GM19395 (cell line): ENCODE measurements around the gene KRTAP5-3.
"Not testable (repeated sequence)": the region's sequence is repeated elsewhere in the genome, so short reads cannot be mapped to it uniquely, and the experiment has no call there.

Experiments used
- ATAC-seq: cut with Tn5 transposase; IDR thresholded peaks from one replicate; pipeline ENCODE4 v1.9.1; 2021; ENCODE audit warnings: mild to moderate bottlenecking, moderate library complexity; ENCODE audit not compliant: unreplicated experiment

Gene KRTAP5-3

GRCh38 chr11:1622086-1622485 is 13.8 kb upstream of the KRTAP5-3 start, which contains the start of gene KRTAP5-4:
KRTAP5-4 (minus strand) TSS chr11:1622138; CDS start chr11:1622093, 45 bp downstream.
- no peak for ATAC-seq

GRCh38 chr11:1619449-1619848 is 11.2 kb upstream of the KRTAP5-3 start:
- no peak for ATAC-seq

- no peak for ATAC-seq
Measured at GRCh38 chr11:1618231-1618630, 10.0 kb upstream of the KRTAP5-3 start.

GRCh38 chr11:1607901-1608300 is 362 bp downstream of the KRTAP5-3 start:
- ATAC-seq = not testable (repeated sequence)

GRCh38 chr11:1607156-1607845 is 962 bp downstream of the KRTAP5-3 start:
- ATAC-seq = not testable (repeated sequence)

GRCh38 chr11:1605923-1606322 is 2.3 kb downstream of the KRTAP5-3 start:
- ATAC-seq = peak; percentile 97

GRCh38 chr11:1604711-1605110 is 3.6 kb downstream of the KRTAP5-3 start:
- no peak for ATAC-seq

- no peak for ATAC-seq
Measured at GRCh38 chr11:1604181-1604580, 4.1 kb downstream of the KRTAP5-3 start.

- ATAC-seq = no peak
Measured at GRCh38 chr11:1603629-1604028, 4.6 kb downstream of the KRTAP5-3 start.

GRCh38 chr11:1601663-1602062 is 6.6 kb downstream of the KRTAP5-3 start:
- ATAC-seq = not testable (repeated sequence)

GRCh38 chr11:1600626-1601025 is 7.6 kb downstream of the KRTAP5-3 start:
- ATAC-seq = no peak

- ATAC-seq = no peak
Measured at GRCh38 chr11:1598816-1599215, 9.4 kb downstream of the KRTAP5-3 start.

GRCh38 chr11:1598406-1598805 is 9.9 kb downstream of the KRTAP5-3 start:
- not testable (repeated sequence) for ATAC-seq

GRCh38 chr11:1597994-1598380 is 10.3 kb downstream of the KRTAP5-3 start, which contains the start of gene KRTAP5-2:
KRTAP5-2 (minus strand) TSS chr11:1598294; CDS start chr11:1598250, 44 bp downstream.
- ATAC-seq = no peak

- ATAC-seq = no peak
Measured at GRCh38 chr11:1597331-1597993, 10.8 kb downstream of the KRTAP5-3 start.

- not testable (repeated sequence) for ATAC-seq
Measured at GRCh38 chr11:1596576-1597121, 11.6 kb downstream of the KRTAP5-3 start.

- ATAC-seq = not testable (repeated sequence)
Measured at GRCh38 chr11:1595994-1596575, 12.2 kb downstream of the KRTAP5-3 start.

GRCh38 chr11:1592628-1593027 is 15.6 kb downstream of the KRTAP5-3 start:
- ATAC-seq = no peak

- no peak for ATAC-seq
Measured at GRCh38 chr11:1589996-1590395, 18.3 kb downstream of the KRTAP5-3 start.

GRCh38 chr11:1589191-1589963 is 18.9 kb downstream of the KRTAP5-3 start:
- ATAC-seq = not testable (repeated sequence)

GRCh38 chr11:1586699-1587098 is 21.6 kb downstream of the KRTAP5-3 start:
- no peak for ATAC-seq
